ENCODE data around the gene PPP2CA.

Gene PPP2CA

GRCh38 chr5:134151723-134152122 lies 74.2 kb downstream of the PPP2CA start:
- no peak overlapping the region for H3K27ac ChIP-seq
- no peak for TF ChIP-seq CTCF (conservative IDR thresholded peaks at IDR 0.05)
- no peak for TF ChIP-seq ZFX (IDR thresholded peaks at IDR 0.05)

- no peak overlapping the region for H3K27ac ChIP-seq
- TF ChIP-seq ZFX (IDR thresholded peaks at IDR 0.05) (no peak), CTCF (conservative IDR thresholded peaks at IDR 0.05) (no peak)
Measured at GRCh38 chr5:134149571-134150303, 76.1 kb downstream of the PPP2CA start.

- H3K27ac ChIP-seq, result no peak overlapping the region
- TF ChIP-seq CTCF (conservative IDR thresholded peaks at IDR 0.05), result no peak
Measured at GRCh38 chr5:134148986-134149539, 76.8 kb downstream of the PPP2CA start.

- TF ChIP-seq CTCF (conservative IDR thresholded peaks at IDR 0.05), result no peak
- no peak for TF ChIP-seq ZFX (IDR thresholded peaks at IDR 0.05)
- no peak overlapping the region for H3K27ac ChIP-seq
Measured at GRCh38 chr5:134148316-134148715, 77.6 kb downstream of the PPP2CA start.

- no peak for TF ChIP-seq CTCF (conservative IDR thresholded peaks at IDR 0.05)
- no peak for TF ChIP-seq ZFX (IDR thresholded peaks at IDR 0.05)
- no peak overlapping the region for H3K27ac ChIP-seq
Measured at GRCh38 chr5:134146651-134147518, 79.0 kb downstream of the PPP2CA start.

GRCh38 chr5:134145779-134146581 lies 79.9 kb downstream of the PPP2CA start:
- TF ChIP-seq CTCF (conservative IDR thresholded peaks at IDR 0.05) (peak; percentile 91), ZFX (IDR thresholded peaks at IDR 0.05) (no peak)
- no peak overlapping the region for H3K27ac ChIP-seq
